PC-3 (cell line): ENCODE results near the gene KCTD2. TPM values are rescaled to one million over a fixed set of nuclear protein-coding genes. Genes with fewer than 3 reads are reported as not detected.

Source experiments
- ATAC-seq: fragments of 200-7000 bp; cut with Tn5 transposase; 2 replicates; pipeline ENCODE4 v1.9.1; 2020; ENCODE audit warnings: mild to moderate bottlenecking, moderate library complexity
- BruUV-seq: library from RNA; stranded (reverse); fragments of 400-500 nt; replicated peaks from 2 replicates; lab custom pipeline; 2021; lab: Mats Ljungman, UMichigan
- CTCF ChIA-PET: fragments of 300-600 bp; sonication (Branson Sonifier 250); formaldehyde crosslinking; loops from one replicate; lab custom pipeline; 2022; ENCODE audit warnings: antibody characterized with exemption; lab: Charles Lee
- POLR2A ChIA-PET: fragments of 300-600 bp; sonication (Branson Sonifier 250); formaldehyde crosslinking; loops from one replicate; lab custom pipeline; 2022; ENCODE audit warnings: antibody characterized with exemption; ENCODE audit not compliant: unreplicated experiment; lab: Charles Lee
- DNase-seq: peaks from one replicate; pipeline ENCODE4 v3.0.0-alpha.2; 2015
- H2AFZ ChIP-seq: fragments of 300-600 bp; sonication (generic); 2 replicates; pipeline ENCODE4 v1.6.0; 2016; ENCODE audit warnings: antibody characterized with exemption, low read length
- H3F3A ChIP-seq: fragments of 300-600 bp; sonication (generic); one replicate; pipeline ENCODE4 v1.6.0; 2017; ENCODE audit warnings: antibody characterized with exemption, low read length, control low read depth, mild to moderate bottlenecking; ENCODE audit not compliant: unreplicated experiment
- H3K27ac ChIP-seq: fragments of 300-600 bp; sonication (generic); 2 replicates; pipeline ENCODE4 v1.5.1; 2016; ENCODE audit warnings: mild to moderate bottlenecking, low read length
- H3K27me3 ChIP-seq: fragments of 300-600 bp; sonication (generic); 2 replicates; pipeline ENCODE4 v1.6.1; 2016; ENCODE audit warnings: low read length, mixed read lengths
- H3K36me3 ChIP-seq: fragments of 300-600 bp; sonication (generic); 2 replicates; pipeline ENCODE4 v1.6.1; 2016; ENCODE audit warnings: low read depth, mixed run types, low read length, mixed read lengths
- H3K4me1 ChIP-seq: fragments of 300-600 bp; sonication (generic); 2 replicates; pipeline ENCODE4 v1.5.1; 2016; ENCODE audit warnings: low read length; ENCODE audit not compliant: insufficient read depth
- H3K4me2 ChIP-seq: fragments of 300-600 bp; sonication (generic); 2 replicates; pipeline ENCODE4 v1.6.0; 2016; ENCODE audit warnings: low read length
- H3K4me3 ChIP-seq: fragments of 300-600 bp; sonication (generic); 2 replicates; pipeline ENCODE4 v1.5.1; 2016; ENCODE audit warnings: mild to moderate bottlenecking, low read length, mixed read lengths
- H3K79me2 ChIP-seq: fragments of 300-600 bp; sonication (generic); 2 replicates; pipeline ENCODE4 v1.6.1; 2017; ENCODE audit warnings: low read length, mixed read lengths
- H3K9ac ChIP-seq: fragments of 300-600 bp; sonication (generic); 2 replicates; pipeline ENCODE4 v1.6.0; 2016; ENCODE audit warnings: mild to moderate bottlenecking, low read length
- H3K9me2 ChIP-seq: fragments of 300-600 bp; sonication (generic); replicated peaks from 2 replicates; pipeline ENCODE4 v1.6.1; 2016; ENCODE audit warnings: mixed run types, low read length, mixed read lengths
- H3K9me3 ChIP-seq: fragments of 300-600 bp; sonication (generic); 2 replicates; pipeline ENCODE4 v1.6.1; 2016; ENCODE audit warnings: low read length, mixed read lengths
- H4K20me1 ChIP-seq: fragments of 300-600 bp; sonication (generic); 2 replicates; pipeline ENCODE4 v1.6.1; 2016; ENCODE audit warnings: low read length, mixed read lengths
- CTCF ChIP-seq: fragments of 300-600 bp; sonication (generic); conservative IDR thresholded peaks from 2 replicates; pipeline ENCODE4 v1.5.1; 2017; ENCODE audit warnings: antibody characterized with exemption, low read depth, mild to moderate bottlenecking, low read length
- EZH2 ChIP-seq: fragments of 300-600 bp; sonication (generic); IDR thresholded peaks from one replicate; pipeline ENCODE4 v1.6.1; 2017; ENCODE audit warnings: antibody characterized with exemption, mild to moderate bottlenecking, low read length; ENCODE audit not compliant: unreplicated experiment
- EZH2phosphoT487 ChIP-seq: fragments of 300-600 bp; sonication (generic); IDR thresholded peaks from 2 replicates; pipeline ENCODE4 v1.6.1; 2018; ENCODE audit warnings: mild to moderate bottlenecking, antibody characterized with exemption, low read length, borderline replicate concordance
- intact Hi-C: fragments of 100-400 bp; cut with micrococcal nuclease; formaldehyde crosslinking; loops from 2 replicates; pipeline ENCODE4 v1.9.0; 2023
- total RNA-seq: library from RNA; depleted of rRNA; stranded (reverse); fragments of >200 nt; gene quantifications from 2 replicates; pipeline ENCODE4 v1.2.3, GENCODE V29; 2014

The KCTD2 gene
- total RNA-seq, 1 experiment from 2014 or later = 28.0 TPM

- 0 out of 2 replicates have a peak, but pooled peaks cover under 1% of the 10 kb centered on the region for H3K4me1 ChIP-seq
- intact Hi-C loops = no loop called here
- DNase-seq (no peak), ATAC-seq (no peak)
- H4K20me1 ChIP-seq = no peaks in the 10 kb centered on the region
- H3K4me3 ChIP-seq = no peak overlapping the region
- no peak overlapping the region for H3K4me2 ChIP-seq
- BruUV-seq = no TSS peak
- H3K36me3 ChIP-seq = no peaks in the 10 kb centered on the region
- no peaks in the 10 kb centered on the region for H3K9me3 ChIP-seq
- H3K27me3 ChIP-seq = no peaks in the 10 kb centered on the region
- H3K27ac ChIP-seq = no peak overlapping the region
- CTCF ChIA-PET = interaction anchor here (0.6 to 2.2 kb wide), 3 partner anchors 32 to 35 kb away, joined by 6 to 23 read pairs (median 8); no protein-coding TSS in a partner anchor
- no peak overlapping the region for H3K9ac ChIP-seq
- H3F3A ChIP-seq = no peaks in the 10 kb centered on the region
- no peaks in the 10 kb centered on the region for H3K9me2 ChIP-seq
- no peak overlapping the region for H2AFZ ChIP-seq
- H3K79me2 ChIP-seq = no peaks in the 10 kb centered on the region
- no peak for TF ChIP-seq CTCF
- no peak for TF ChIP-seq EZH2
- no peak for TF ChIP-seq EZH2phosphoT487
- POLR2A ChIA-PET = no interaction called here
Observed at GRCh38 chr17:75103601-75104554, 56.9 kb downstream of the KCTD2 start.

GRCh38 chr17:75105126-75106080 lies 58.4 kb downstream of the KCTD2 start:
- CTCF ChIA-PET = interaction anchor here (0.6 to 2.2 kb wide), 9 partner anchors 9 to 209 kb away, joined by 3 to 23 read pairs (median 4); no protein-coding TSS in a partner anchor

More at GRCh38 chr17:75105126-75106080, 58.4 kb downstream of the KCTD2 start:
- no peak overlapping the region for H3K9ac ChIP-seq
- no peaks in the 10 kb centered on the region for H3K9me2 ChIP-seq
- DNase-seq (peak; percentile 87), ATAC-seq (peak; percentile 86)
- peaks cover 7% of the 10 kb centered on the region; the same call in 1 of the 2 replicates for H3K4me1 ChIP-seq
- no peak overlapping the region for H3K4me3 ChIP-seq
- H3K4me2 ChIP-seq = peak overlapping the region; percentile 20
- intact Hi-C loops = loop anchor here (1.0 kb wide), 1 partner anchor 35 kb away; no protein-coding TSS in a partner anchor
- no peaks in the 10 kb centered on the region for H3K27me3 ChIP-seq
- no peaks in the 10 kb centered on the region for H3K36me3 ChIP-seq
- H2AFZ ChIP-seq = peak overlapping the region; percentile 22; the same call in 1 of the 2 replicates
- H4K20me1 ChIP-seq = no peaks in the 10 kb centered on the region
- no peaks in the 10 kb centered on the region for H3K9me3 ChIP-seq
- H3K79me2 ChIP-seq = peaks cover 7% of the 10 kb centered on the region
- H3K27ac ChIP-seq = no peak overlapping the region
- TF ChIP-seq CTCF = peak; percentile 90
- TF ChIP-seq EZH2phosphoT487 = no peak
- no peak for TF ChIP-seq EZH2
- POLR2A ChIA-PET = interaction anchor here (0.6 kb wide), 1 partner anchor 117 kb away, joined by 3 read pairs; no protein-coding TSS in a partner anchor
- H3F3A ChIP-seq = no peaks in the 10 kb centered on the region
- BruUV-seq = no TSS peak
